ENCODE measurements around the gene ATP8B1.
A peak's percentile ranks its signal among the peaks of the same experiment; 100 is the strongest.

Gene ATP8B1

DNA sequence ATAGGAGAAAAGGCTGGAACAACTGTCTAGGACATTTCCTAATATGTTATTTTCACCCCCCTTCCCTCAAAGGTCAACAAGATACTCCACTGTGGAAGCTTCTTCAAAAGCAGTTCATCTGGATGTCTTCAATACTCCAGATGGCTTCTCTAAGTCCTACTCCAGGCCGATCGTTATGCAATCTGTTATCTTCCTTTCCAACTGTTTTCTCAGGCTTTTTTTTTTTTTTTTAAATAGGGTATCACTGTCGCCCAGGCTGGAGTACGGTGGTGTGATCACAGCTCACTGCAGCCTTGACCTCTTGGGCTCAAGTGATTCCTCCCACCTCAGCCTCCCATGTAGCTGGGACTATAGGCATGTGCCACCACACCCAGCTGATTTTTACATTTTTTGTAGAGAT lies 26.3 kb downstream of the ATP8B1 start:
- no peak for TF ChIP-seq MAX (IDR thresholded peaks at IDR 0.05; ENCODE audit: low read depth, low read length)
- no peak for TF ChIP-seq MYC (IDR thresholded peaks at IDR 0.05; ENCODE audit: low read depth, low read length)
- TF ChIP-seq POLR2A (IDR thresholded peaks at IDR 0.05; ENCODE audit: extremely low read depth, insufficient read length), result no peak
- TF ChIP-seq, protein P1, sequence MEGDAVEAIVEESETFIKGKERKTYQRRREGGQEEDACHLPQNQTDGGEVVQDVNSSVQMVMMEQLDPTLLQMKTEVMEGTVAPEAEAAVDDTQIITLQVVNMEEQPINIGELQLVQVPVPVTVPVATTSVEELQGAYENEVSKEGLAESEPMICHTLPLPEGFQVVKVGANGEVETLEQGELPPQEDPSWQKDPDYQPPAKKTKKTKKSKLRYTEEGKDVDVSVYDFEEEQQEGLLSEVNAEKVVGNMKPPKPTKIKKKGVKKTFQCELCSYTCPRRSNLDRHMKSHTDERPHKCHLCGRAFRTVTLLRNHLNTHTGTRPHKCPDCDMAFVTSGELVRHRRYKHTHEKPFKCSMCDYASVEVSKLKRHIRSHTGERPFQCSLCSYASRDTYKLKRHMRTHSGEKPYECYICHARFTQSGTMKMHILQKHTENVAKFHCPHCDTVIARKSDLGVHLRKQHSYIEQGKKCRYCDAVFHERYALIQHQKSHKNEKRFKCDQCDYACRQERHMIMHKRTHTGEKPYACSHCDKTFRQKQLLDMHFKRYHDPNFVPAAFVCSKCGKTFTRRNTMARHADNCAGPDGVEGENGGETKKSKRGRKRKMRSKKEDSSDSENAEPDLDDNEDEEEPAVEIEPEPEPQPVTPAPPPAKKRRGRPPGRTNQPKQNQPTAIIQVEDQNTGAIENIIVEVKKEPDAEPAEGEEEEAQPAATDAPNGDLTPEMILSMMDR (IDR thresholded peaks at IDR 0.05; ENCODE audit: low read depth, low read length), result no peak
- DNase-seq (ENCODE audit: low read depth), result peak; percentile 20
- no peak overlapping the region for H3K4me3 ChIP-seq (ENCODE audit: low read depth, low read length)

DNA sequence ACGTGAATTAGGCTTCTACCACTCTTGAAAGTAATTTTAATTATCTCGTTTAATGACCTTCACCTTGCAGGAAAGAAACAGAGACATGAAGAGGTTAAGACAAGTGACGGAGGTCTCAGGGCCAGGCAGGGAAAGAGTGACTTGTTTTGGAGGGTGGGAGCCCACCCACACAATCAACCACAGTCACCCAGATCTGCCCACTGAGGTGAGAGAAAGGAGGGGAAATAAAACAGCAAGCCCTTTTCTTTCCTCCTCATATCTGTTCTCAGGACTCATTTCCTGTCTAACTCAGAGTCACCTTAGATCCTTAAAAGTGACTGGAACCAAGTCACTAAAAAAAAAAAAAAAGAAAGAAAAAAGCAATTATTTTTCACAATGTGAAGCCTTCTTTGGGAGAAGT lies 26.8 kb downstream of the ATP8B1 start:
- H3K4me3 ChIP-seq (ENCODE audit: low read depth, low read length), result no peak overlapping the region
- TF ChIP-seq, protein P1 (IDR thresholded peaks at IDR 0.05; ENCODE audit: low read depth, low read length), result no peak
- TF ChIP-seq POLR2A (IDR thresholded peaks at IDR 0.05; ENCODE audit: extremely low read depth, insufficient read length) (no peak), MAX (IDR thresholded peaks at IDR 0.05; ENCODE audit: low read depth, low read length) (no peak), MYC (IDR thresholded peaks at IDR 0.05; ENCODE audit: low read depth, low read length) (no peak)
- DNase-seq (ENCODE audit: low read depth), result no peak

- no peak for DNase-seq (ENCODE audit: low read depth)
- no peak overlapping the region for H3K4me3 ChIP-seq (ENCODE audit: low read depth, low read length)
- TF ChIP-seq, protein P1 (IDR thresholded peaks at IDR 0.05; ENCODE audit: low read depth, low read length), result no peak
- TF ChIP-seq MYC (IDR thresholded peaks at IDR 0.05; ENCODE audit: low read depth, low read length) (no peak), MAX (IDR thresholded peaks at IDR 0.05; ENCODE audit: low read depth, low read length) (no peak), POLR2A (IDR thresholded peaks at IDR 0.05; ENCODE audit: extremely low read depth, insufficient read length) (no peak)
These were observed 27.2 kb downstream of the ATP8B1 start for GRCh38 chr18:57775937-57776336.

GRCh38 chr18:57772387-57772799 lies 30.7 kb downstream of the ATP8B1 start:
- TF ChIP-seq MYC (IDR thresholded peaks at IDR 0.05; ENCODE audit: low read depth, low read length) (no peak), POLR2A (IDR thresholded peaks at IDR 0.05; ENCODE audit: extremely low read depth, insufficient read length) (no peak), MAX (IDR thresholded peaks at IDR 0.05; ENCODE audit: low read depth, low read length) (no peak)
- TF ChIP-seq, protein P1 (IDR thresholded peaks at IDR 0.05; ENCODE audit: low read depth, low read length), result no peak
- DNase-seq (ENCODE audit: low read depth), result no peak
- H3K4me3 ChIP-seq (ENCODE audit: low read depth, low read length), result no peak overlapping the region

- no peak for TF ChIP-seq MYC (IDR thresholded peaks at IDR 0.05; ENCODE audit: low read depth, low read length)
- TF ChIP-seq POLR2A (IDR thresholded peaks at IDR 0.05; ENCODE audit: extremely low read depth, insufficient read length), result no peak
- no peak for TF ChIP-seq MAX (IDR thresholded peaks at IDR 0.05; ENCODE audit: low read depth, low read length)
- TF ChIP-seq, protein P1 (IDR thresholded peaks at IDR 0.05; ENCODE audit: low read depth, low read length), result no peak
- no peak overlapping the region for H3K4me3 ChIP-seq (ENCODE audit: low read depth, low read length)
These were observed 31.5 kb downstream of the ATP8B1 start for GRCh38 chr18:57771626-57772025.

GRCh38 chr18:57771193-57771592 lies 31.9 kb downstream of the ATP8B1 start:
- TF ChIP-seq, protein P1 (IDR thresholded peaks at IDR 0.05; ENCODE audit: low read depth, low read length), result no peak
- no peak for TF ChIP-seq MYC (IDR thresholded peaks at IDR 0.05; ENCODE audit: low read depth, low read length)
- TF ChIP-seq POLR2A (IDR thresholded peaks at IDR 0.05; ENCODE audit: extremely low read depth, insufficient read length), result no peak
- TF ChIP-seq MAX (IDR thresholded peaks at IDR 0.05; ENCODE audit: low read depth, low read length), result no peak

More at GRCh38 chr18:57771626-57772025, 31.5 kb downstream of the ATP8B1 start:
- DNase-seq (ENCODE audit: low read depth), result no peak

More at GRCh38 chr18:57771193-57771592, 31.9 kb downstream of the ATP8B1 start:
- DNase-seq (ENCODE audit: low read depth), result peak; percentile 37
- no peak overlapping the region for H3K4me3 ChIP-seq (ENCODE audit: low read depth, low read length)

Measured in NB4 (cell line).